ENCODE data around the gene MAP3K21.

GRCh38 chr1:233334092-233334491 is 6.6 kb downstream of the MAP3K21 start:
- TF ChIP-seq POLR2A (IDR thresholded peaks at IDR 0.05) (no peak), POLR2AphosphoS5 (IDR thresholded peaks at IDR 0.05) (no peak)
